Measurements from ENCODE around the gene CDKN1A. TPM values are rescaled to one million over a fixed set of nuclear protein-coding genes. Genes with fewer than 3 reads are reported as not detected.

Gene CDKN1A
- polyA plus RNA-seq, 1 donor from 2014 or later: 23.0 TPM

GRCh38 chr6:36677059-36677749 lies 1.3 kb upstream of the CDKN1A start:
- no peak overlapping the region for H3K4me2 ChIP-seq (ENCODE audit: low read length)
- no peaks in the 10 kb centered on the region for H4K20me1 ChIP-seq (ENCODE audit: insufficient read depth)
- peaks cover 30% of the 10 kb centered on the region for H3K27me3 ChIP-seq (ENCODE audit: insufficient read depth, low read depth, low read length)
- no peak overlapping the region for H3K4me3 ChIP-seq (ENCODE audit: low read length)
- H3K9ac ChIP-seq (ENCODE audit: low read length): no peak overlapping the region
- H3K36me3 ChIP-seq (ENCODE audit: insufficient read depth, low read length): no peaks in the 10 kb centered on the region
- TF ChIP-seq EP300 (conservative IDR thresholded peaks at IDR 0.05; ENCODE audit: poor library complexity, severe bottlenecking) (no peak), SMC3 (conservative IDR thresholded peaks at IDR 0.05; ENCODE audit: poor library complexity) (no peak), RAD21 (conservative IDR thresholded peaks at IDR 0.05) (no peak), CTCF (IDR thresholded peaks at IDR 0.05; ENCODE audit: poor library complexity, severe bottlenecking) (no peak), POLR2AphosphoS5 (IDR thresholded peaks at IDR 0.05) (no peak), MXI1 (conservative IDR thresholded peaks at IDR 0.05; ENCODE audit: poor library complexity, severe bottlenecking) (no peak), TAF1 (IDR thresholded peaks at IDR 0.05; ENCODE audit: low read depth) (no peak), EZH2 (IDR thresholded peaks at IDR 0.05; ENCODE audit: borderline replicate concordance, insufficient read depth, low read length, poor library complexity, severe bottlenecking) (no peak)
- TF ChIP-seq, protein P1, sequence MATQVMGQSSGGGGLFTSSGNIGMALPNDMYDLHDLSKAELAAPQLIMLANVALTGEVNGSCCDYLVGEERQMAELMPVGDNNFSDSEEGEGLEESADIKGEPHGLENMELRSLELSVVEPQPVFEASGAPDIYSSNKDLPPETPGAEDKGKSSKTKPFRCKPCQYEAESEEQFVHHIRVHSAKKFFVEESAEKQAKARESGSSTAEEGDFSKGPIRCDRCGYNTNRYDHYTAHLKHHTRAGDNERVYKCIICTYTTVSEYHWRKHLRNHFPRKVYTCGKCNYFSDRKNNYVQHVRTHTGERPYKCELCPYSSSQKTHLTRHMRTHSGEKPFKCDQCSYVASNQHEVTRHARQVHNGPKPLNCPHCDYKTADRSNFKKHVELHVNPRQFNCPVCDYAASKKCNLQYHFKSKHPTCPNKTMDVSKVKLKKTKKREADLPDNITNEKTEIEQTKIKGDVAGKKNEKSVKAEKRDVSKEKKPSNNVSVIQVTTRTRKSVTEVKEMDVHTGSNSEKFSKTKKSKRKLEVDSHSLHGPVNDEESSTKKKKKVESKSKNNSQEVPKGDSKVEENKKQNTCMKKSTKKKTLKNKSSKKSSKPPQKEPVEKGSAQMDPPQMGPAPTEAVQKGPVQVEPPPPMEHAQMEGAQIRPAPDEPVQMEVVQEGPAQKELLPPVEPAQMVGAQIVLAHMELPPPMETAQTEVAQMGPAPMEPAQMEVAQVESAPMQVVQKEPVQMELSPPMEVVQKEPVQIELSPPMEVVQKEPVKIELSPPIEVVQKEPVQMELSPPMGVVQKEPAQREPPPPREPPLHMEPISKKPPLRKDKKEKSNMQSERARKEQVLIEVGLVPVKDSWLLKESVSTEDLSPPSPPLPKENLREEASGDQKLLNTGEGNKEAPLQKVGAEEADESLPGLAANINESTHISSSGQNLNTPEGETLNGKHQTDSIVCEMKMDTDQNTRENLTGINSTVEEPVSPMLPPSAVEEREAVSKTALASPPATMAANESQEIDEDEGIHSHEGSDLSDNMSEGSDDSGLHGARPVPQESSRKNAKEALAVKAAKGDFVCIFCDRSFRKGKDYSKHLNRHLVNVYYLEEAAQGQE (IDR thresholded peaks at IDR 0.05; ENCODE audit: borderline replicate concordance): no peak
- no peaks in the 10 kb centered on the region for H3F3A ChIP-seq (ENCODE audit: insufficient read depth, low read length, poor library complexity, severe bottlenecking)
- H3K9me2 ChIP-seq (ENCODE audit: insufficient read depth, low read length): no peaks in the 10 kb centered on the region
- H3K27ac ChIP-seq (ENCODE audit: low read length): peak overlapping the region; percentile 14
- H3K9me3 ChIP-seq (ENCODE audit: low read length): no peaks in the 10 kb centered on the region
- H2AFZ ChIP-seq (ENCODE audit: low read depth, low read length): no peak overlapping the region
- H3K79me2 ChIP-seq (replicated peaks; ENCODE audit: insufficient read depth, low read length): peaks cover 10% of the 10 kb centered on the region

DNA sequence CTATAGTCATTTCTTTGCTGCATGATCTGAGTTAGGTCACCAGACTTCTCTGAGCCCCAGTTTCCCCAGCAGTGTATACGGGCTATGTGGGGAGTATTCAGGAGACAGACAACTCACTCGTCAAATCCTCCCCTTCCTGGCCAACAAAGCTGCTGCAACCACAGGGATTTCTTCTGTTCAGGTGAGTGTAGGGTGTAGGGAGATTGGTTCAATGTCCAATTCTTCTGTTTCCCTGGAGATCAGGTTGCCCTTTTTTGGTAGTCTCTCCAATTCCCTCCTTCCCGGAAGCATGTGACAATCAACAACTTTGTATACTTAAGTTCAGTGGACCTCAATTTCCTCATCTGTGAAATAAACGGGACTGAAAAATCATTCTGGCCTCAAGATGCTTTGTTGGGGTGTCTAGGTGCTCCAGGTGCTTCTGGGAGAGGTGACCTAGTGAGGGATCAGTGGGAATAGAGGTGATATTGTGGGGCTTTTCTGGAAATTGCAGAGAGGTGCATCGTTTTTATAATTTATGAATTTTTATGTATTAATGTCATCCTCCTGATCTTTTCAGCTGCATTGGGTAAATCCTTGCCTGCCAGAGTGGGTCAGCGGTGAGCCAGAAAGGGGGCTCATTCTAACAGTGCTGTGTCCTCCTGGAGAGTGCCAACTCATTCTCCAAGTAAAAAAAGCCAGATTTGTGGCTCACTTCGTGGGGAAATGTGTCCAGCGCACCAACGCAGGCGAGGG lies 594 bp upstream of the CDKN1A start:
- Histone ChIP-seq H3K27ac (ENCODE audit: low read length) (peak overlapping the region; percentile 14), H3K9me3 (ENCODE audit: low read length) (no peaks in the 10 kb centered on the region), H3K4me3 (ENCODE audit: low read length) (peak overlapping the region; percentile 75), H3F3A (ENCODE audit: insufficient read depth, low read length, poor library complexity, severe bottlenecking) (no peaks in the 10 kb centered on the region), H4K20me1 (ENCODE audit: insufficient read depth) (no peaks in the 10 kb centered on the region), H3K36me3 (ENCODE audit: insufficient read depth, low read length) (no peaks in the 10 kb centered on the region), H3K9me2 (ENCODE audit: insufficient read depth, low read length) (no peaks in the 10 kb centered on the region), H3K9ac (ENCODE audit: low read length) (no peak overlapping the region), H3K27me3 (ENCODE audit: insufficient read depth, low read depth, low read length) (peaks cover 30% of the 10 kb centered on the region), H3K4me2 (ENCODE audit: low read length) (no peak overlapping the region), H3K79me2 (replicated peaks; ENCODE audit: insufficient read depth, low read length) (peaks cover 17% of the 10 kb centered on the region), H2AFZ (ENCODE audit: low read depth, low read length) (no peak overlapping the region)
- no peak for TF ChIP-seq CTCF (IDR thresholded peaks at IDR 0.05; ENCODE audit: poor library complexity, severe bottlenecking)
- no peak for TF ChIP-seq POLR2AphosphoS5 (IDR thresholded peaks at IDR 0.05)
- TF ChIP-seq, protein P1 (IDR thresholded peaks at IDR 0.05; ENCODE audit: borderline replicate concordance): no peak
- TF ChIP-seq TAF1 (IDR thresholded peaks at IDR 0.05; ENCODE audit: low read depth): no peak
- no peak for TF ChIP-seq MXI1 (conservative IDR thresholded peaks at IDR 0.05; ENCODE audit: poor library complexity, severe bottlenecking)
- no peak for TF ChIP-seq SMC3 (conservative IDR thresholded peaks at IDR 0.05; ENCODE audit: poor library complexity)

All from neural cell (in vitro differentiated cells).